HepG2 (cell line): ENCODE data around the gene SCAPER. TPM values are rescaled to one million over a fixed set of nuclear protein-coding genes. Genes with fewer than 3 reads are reported as not detected.
A peak's percentile ranks its signal among the peaks of the same experiment; 100 is the strongest.
"Not testable (repeated sequence)": the region's sequence is repeated elsewhere in the genome, so short reads cannot be mapped to it uniquely, and the experiment has no call there.

Experiments
- ATAC-seq: fragments of 200-7000 bp; cut with Tn5 transposase; 3 replicates; pipeline ENCODE4 v1.9.1; 2020; ENCODE audit warnings: mild to moderate bottlenecking, moderate library complexity
- BruUV-seq: library from RNA; stranded (reverse); fragments of 400-500 nt; replicated peaks from 2 replicates; lab custom pipeline; 2021; lab: Mats Ljungman, UMichigan
- CTCF ChIA-PET: fragments of 300-600 bp; formaldehyde crosslinking; extraction: SDS; loops from one replicate; lab custom pipeline; 2021; ENCODE audit warnings: low total read pairs, inconsistent platforms, low intra/inter-chr PET ratio; lab: Yijun Ruan, JAX
- POLR2A ChIA-PET: fragments of 350-600 bp; sonication (Branson Sonifier 250); formaldehyde crosslinking; loops from one replicate; lab custom pipeline; 2020; ENCODE audit warnings: antibody characterized with exemption, inconsistent platforms; lab: Yijun Ruan, JAX
- DNase-seq: peaks from one replicate; pipeline ENCODE4 v3.0.0-alpha.2; 2015; ENCODE audit warnings: low spot score
- FAIRE-seq: peaks from 3 replicates; lab custom pipeline; 2011; peaks lifted over from hg19 to GRCh38; lab: Jason Lieb, UNC
- H2AFZ ChIP-seq: one replicate; pipeline ENCODE4 v1.6.1; 2011; ENCODE audit warnings: low read length, inconsistent platforms
- H3K27ac ChIP-seq: fragments of 300-600 bp; 3 replicates; pipeline ENCODE4 v1.8.0; 2011; ENCODE audit warnings: mixed run types, mild to moderate bottlenecking, mixed read lengths, low read length, inconsistent platforms; ENCODE audit not compliant: insufficient read depth; ENCODE audit errors: extremely low read length
- H3K27me3 ChIP-seq, 2 experiments: fragments of 200-600 bp in 1 of 2; 2 replicates in 1 of 2; 3 replicates in 1 of 2; pipeline versions ENCODE4 v1.6.0 to v1.8.0; 2011; ENCODE audit warnings: low read length in 2 of 2, mild to moderate bottlenecking in 2 of 2, moderate library complexity in 2 of 2, inconsistent platforms in 1 of 2; ENCODE audit not compliant: insufficient read depth in 2 of 2, control insufficient read depth in 1 of 2
- H3K36me3 ChIP-seq, 2 experiments: fragments of 200-600 bp in 1 of 2; replicated peaks in 1 of 2; 2 replicates in 1 of 2; 3 replicates in 1 of 2; pipeline versions ENCODE4 v1.5.1 to v1.8.0; 2011; ENCODE audit warnings: low read length in 2 of 2, inconsistent platforms in 1 of 2; ENCODE audit not compliant: insufficient read depth in 2 of 2, control insufficient read depth in 1 of 2
- H3K4me1 ChIP-seq: 2 replicates; pipeline ENCODE4 v1.5.1; 2012; ENCODE audit warnings: low read length, inconsistent platforms; ENCODE audit not compliant: insufficient read depth
- H3K4me2 ChIP-seq: 2 replicates; pipeline ENCODE4 v1.6.0; 2011; ENCODE audit warnings: low read depth, low read length, inconsistent platforms
- H3K4me3 ChIP-seq, 3 experiments: fragments of 200-600 bp in 1 of 3; sonication (generic), shearing (Covaris generic) in 1 of 3; replicated peaks in 1 of 3; 2 replicates each; pipeline ENCODE4 v1.5.1; 2011 to 2016; ENCODE audit warnings: low read length in 3 of 3, inconsistent platforms in 2 of 3, low read depth in 2 of 3, mild to moderate bottlenecking in 2 of 3, control low read depth in 1 of 3, mixed read lengths in 1 of 3; ENCODE audit not compliant: insufficient read depth in 1 of 3
- H3K79me2 ChIP-seq: one replicate; pipeline ENCODE4 v1.6.1; 2011; ENCODE audit warnings: low read length, inconsistent platforms; ENCODE audit not compliant: insufficient read depth
- H3K9ac ChIP-seq: 2 replicates; pipeline ENCODE4 v1.6.0; 2011; ENCODE audit warnings: mild to moderate bottlenecking, low read depth, low read length, inconsistent platforms; ENCODE audit not compliant: insufficient read depth
- H3K9me3 ChIP-seq: 2 replicates; pipeline ENCODE4 v1.5.1; 2012; ENCODE audit warnings: mild to moderate bottlenecking, low read length
- H4K20me1 ChIP-seq: 2 replicates; pipeline ENCODE4 v1.6.0; 2011; ENCODE audit warnings: inconsistent platforms, mild to moderate bottlenecking, low read length, moderate library complexity; ENCODE audit not compliant: insufficient read depth
- ZBTB34 ChIP-seq: sonication (generic); formaldehyde crosslinking; IDR thresholded peaks from 2 replicates; pipeline ENCODE4 v1.8.0; 2022; ENCODE audit warnings: mild to moderate bottlenecking, missing genetic modification reagents
- ZNF121 ChIP-seq: sonication (generic); formaldehyde crosslinking; IDR thresholded peaks from 2 replicates; pipeline ENCODE4 v1.5.0; 2020; ENCODE audit warnings: mild to moderate bottlenecking, missing genetic modification reagents
- WGBS: methylation state at CpG from one replicate; pipeline ENCODE4 v1.1.6; 2017; ENCODE audit warnings: low lambda C conversion rate; 5-methylcytosine and 5-hydroxymethylcytosine counted together
- in situ Hi-C: cut with HindIII; loops from 2 replicates; pipeline ENCODE4 v1.10.0; 2017; ENCODE audit warnings: low pct_unique_long_range_greater_than_20kb; ENCODE audit not compliant: extremely low pct_ligation_motif_present
- intact Hi-C: fragments of 100-400 bp; cut with micrococcal nuclease; formaldehyde crosslinking; loops from one replicate; pipeline ENCODE4 v1.10.0; 2022; ENCODE audit not compliant: unreplicated experiment
- polyA plus RNA-seq, 8 experiments: library from polyadenylated mRNA; depleted of rRNA in 3 of 8; stranded (reverse) in 7 of 8; unstranded in 1 of 8; fragments of >200 nt; fragmentation: Illumina TruSeq in 4 of 8; extraction: Trizol in 4 of 8; gene quantifications; 2 replicates each; pipeline versions ENCODE4 v1.2.1 to v1.2.3, GENCODE V29; 2011 to 2016; ENCODE audit warnings: low read depth in 4 of 8, missing spikeins in 1 of 8, mixed read lengths in 1 of 8; ENCODE audit not compliant: insufficient read depth in 1 of 8
- total RNA-seq, 5 experiments: library from RNA; depleted of rRNA; stranded (reverse); fragments of >200 nt; fragmentation: Illumina TruSeq; extraction: Trizol; gene quantifications; 2 replicates each; pipeline ENCODE4 v1.2.3, GENCODE V29; 2016; ENCODE audit warnings: low read depth in 1 of 5

SCAPER gene
- total and polyA plus RNA-seq, 2 of the 13 experiments (the other 11 are each of a cell fraction or from before 2014, with no cell fraction given), result 4.3 to 10.5 TPM

GRCh38 chr15:76894174-76894573 is 11.0 kb downstream of the SCAPER start:
- ChIA-PET CTCF (no interaction called here), POLR2A (no interaction called here)
- TF ChIP-seq ZNF121 (CRISPR knock-in tag), result peak; percentile 81
- TF ChIP-seq ZBTB34 (CRISPR knock-in tag), result no peak
- Histone ChIP-seq H3K36me3 (no peaks in the 10 kb centered on the region), H4K20me1 (no peaks in the 10 kb centered on the region), H3K4me2 (no peak overlapping the region), H3K79me2 (peaks cover 7% of the 10 kb centered on the region), H3K27me3 (no peaks in the 10 kb centered on the region), H3K27ac (no peak overlapping the region), H3K9me3 (no peaks in the 10 kb centered on the region), H2AFZ (no peak overlapping the region), H3K9ac (no peak overlapping the region), H3K4me1 (peaks cover 4% of the 10 kb centered on the region), H3K4me3 (no peak overlapping the region)
- FAIRE-seq, result no peak
- 98% methylated on average over 2 of the region's 2 CpGs for WGBS
- no TSS peak for BruUV-seq
- no peak for ATAC-seq
- intact Hi-C loops (no loop called here), in situ Hi-C loops (no loop called here)
- no peak for DNase-seq

- DNase-seq, CTCF ChIA-PET, ATAC-seq, H3K4me3 ChIP-seq, BruUV-seq, H3K9me3 ChIP-seq, H4K20me1 ChIP-seq, H3K27ac ChIP-seq, FAIRE-seq, H3K27me3 ChIP-seq, H3K4me1 ChIP-seq, H3K36me3 ChIP-seq, intact Hi-C loops, in situ Hi-C loops, H3K79me2 ChIP-seq, POLR2A ChIA-PET, H3K4me2 ChIP-seq, H3K9ac ChIP-seq, H2AFZ ChIP-seq: not testable (repeated sequence)
- WGBS, result 97% methylated on average over 5 of the region's 5 CpGs
Measured at GRCh38 chr15:76892836-76893235, 12.3 kb downstream of the SCAPER start.
